ENCODE data around the gene CACNA1B. TPM values are rescaled to one million over a fixed set of nuclear protein-coding genes. Genes with fewer than 3 reads are reported as not detected.

CACNA1B gene
- total RNA-seq, 1 experiment from 2014 or later, result not detected

DNA sequence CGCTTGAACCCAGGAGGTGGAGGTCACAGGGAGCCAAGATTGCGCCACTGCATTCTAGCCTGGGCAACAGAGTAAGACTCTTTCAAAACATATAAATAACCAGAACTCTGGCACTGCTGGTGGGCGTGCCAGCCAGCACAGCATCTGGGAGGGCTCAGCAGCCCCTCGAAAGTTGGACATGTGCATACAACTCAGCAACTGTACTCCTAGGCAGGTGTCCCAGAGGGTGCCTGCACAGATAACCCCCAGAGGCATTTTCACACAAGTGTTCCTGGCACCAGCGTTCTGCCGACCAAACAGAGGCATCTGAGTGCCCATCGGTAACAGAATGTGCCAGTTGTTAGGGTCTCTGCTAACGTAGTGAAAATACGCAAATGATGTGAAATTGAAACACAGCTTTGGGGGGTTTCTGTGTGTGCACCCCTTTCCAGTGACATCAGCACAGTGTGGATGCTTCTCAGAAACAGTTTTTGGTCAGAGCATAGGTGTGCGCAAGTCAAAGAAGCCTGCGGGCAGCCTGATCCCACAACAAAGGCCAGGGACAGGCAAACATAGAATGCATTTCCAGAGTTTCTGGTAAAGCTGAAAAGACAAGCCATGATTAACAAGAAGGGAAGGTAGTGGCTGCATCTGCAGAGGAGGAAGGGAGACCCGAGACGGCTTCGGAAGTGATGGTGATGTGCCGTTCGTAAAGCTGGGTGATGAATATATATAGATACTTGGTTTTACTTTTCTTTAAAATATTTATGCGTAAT is 190.2 kb downstream of the CACNA1B start:
- Histone ChIP-seq H4K20me1 (ENCODE audit: insufficient read depth, low read depth, low read length) (no peaks in the 10 kb centered on the region), H3K36me3 (ENCODE audit: insufficient read depth, low read length) (no peaks in the 10 kb centered on the region), H3K9me3 (ENCODE audit: low read length) (no peaks in the 10 kb centered on the region), H3K27ac (ENCODE audit: low read length) (no peak overlapping the region), H3K9ac (ENCODE audit: low read length) (no peak overlapping the region), H3K9me2 (replicated peaks; ENCODE audit: insufficient read depth, low read length) (no peaks in the 10 kb centered on the region), H3K27me3 (ENCODE audit: low read length) (no peaks in the 10 kb centered on the region), H3K4me2 (ENCODE audit: low read depth, low read length, poor library complexity, severe bottlenecking) (no peak overlapping the region), H2AFZ (ENCODE audit: low read length) (no peak overlapping the region), H3K4me1 (ENCODE audit: low read length) (no peaks in the 10 kb centered on the region), H3K4me3 (ENCODE audit: low read length) (no peak overlapping the region), H3K79me2 (ENCODE audit: low read length) (no peaks in the 10 kb centered on the region)
- no peak for DNase-seq

DNA sequence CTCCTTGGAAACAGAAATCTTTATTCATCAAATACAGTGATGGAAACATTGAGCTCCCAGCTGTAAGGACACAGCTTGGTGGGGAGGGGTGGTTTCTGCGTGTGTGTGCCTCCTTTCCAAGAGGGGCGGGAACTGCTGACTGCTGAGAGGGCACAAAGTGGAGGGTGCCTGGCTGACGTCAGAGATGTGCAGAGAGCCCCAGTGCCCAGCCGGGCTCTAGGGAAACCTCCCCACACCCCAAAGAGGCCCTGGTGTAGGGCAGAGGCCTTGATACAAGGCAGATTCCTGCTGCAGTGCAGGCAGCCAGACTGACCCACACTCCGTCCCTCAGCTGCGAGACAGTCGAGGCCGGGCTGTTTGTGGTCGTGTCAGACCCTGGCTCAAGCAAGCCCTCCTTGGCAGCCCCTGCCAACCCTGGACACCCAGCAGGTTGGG is 191.0 kb downstream of the CACNA1B start:
- Histone ChIP-seq H3K9me2 (replicated peaks; ENCODE audit: insufficient read depth, low read length) (no peaks in the 10 kb centered on the region), H3K27ac (ENCODE audit: low read length) (no peak overlapping the region), H3K27me3 (ENCODE audit: low read length) (no peaks in the 10 kb centered on the region), H4K20me1 (ENCODE audit: insufficient read depth, low read depth, low read length) (no peaks in the 10 kb centered on the region), H3K9ac (ENCODE audit: low read length) (no peak overlapping the region), H2AFZ (ENCODE audit: low read length) (no peak overlapping the region), H3K9me3 (ENCODE audit: low read length) (no peaks in the 10 kb centered on the region), H3K4me2 (ENCODE audit: low read depth, low read length, poor library complexity, severe bottlenecking) (no peak overlapping the region), H3K36me3 (ENCODE audit: insufficient read depth, low read length) (no peaks in the 10 kb centered on the region), H3K4me1 (ENCODE audit: low read length) (no peaks in the 10 kb centered on the region), H3K79me2 (ENCODE audit: low read length) (no peaks in the 10 kb centered on the region), H3K4me3 (ENCODE audit: low read length) (no peak overlapping the region)
- DNase-seq, result no peak

DNA sequence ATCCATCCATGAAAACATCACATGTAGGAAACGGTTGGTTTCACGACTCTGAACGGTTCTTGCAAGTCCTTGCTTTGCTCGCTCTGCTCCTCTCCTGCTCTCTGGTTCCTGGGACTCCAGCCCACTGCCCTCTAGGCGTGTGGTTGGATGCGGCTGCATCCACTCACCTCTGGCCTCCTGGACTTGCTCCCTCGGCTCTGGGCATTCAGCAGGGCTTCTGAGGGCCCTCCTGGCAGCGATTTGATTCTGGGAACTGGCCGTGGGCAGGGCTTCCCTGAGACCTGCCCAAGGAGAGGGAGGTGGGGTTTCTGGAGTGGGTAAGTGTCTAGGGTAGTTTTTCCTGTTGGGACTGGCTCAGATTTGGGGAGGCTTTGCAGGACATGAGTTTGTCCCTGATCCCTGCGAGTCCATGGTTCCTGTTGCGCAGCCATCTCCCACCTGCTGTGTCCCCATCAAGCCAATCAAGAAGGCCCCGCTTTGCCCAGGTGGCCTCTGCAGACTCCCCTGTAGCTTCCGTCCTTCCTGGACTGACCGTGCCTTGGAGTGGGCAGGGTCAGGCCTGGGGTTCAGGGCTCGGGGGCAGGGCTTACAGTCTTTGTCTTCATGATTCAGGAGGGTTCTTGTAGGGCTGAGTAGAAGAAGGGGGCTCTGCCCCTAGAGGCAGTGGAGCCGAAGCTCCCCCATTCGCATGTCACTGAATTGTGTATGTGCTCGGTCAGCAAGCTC is 192.3 kb downstream of the CACNA1B start:
- Histone ChIP-seq H3K4me3 (ENCODE audit: low read length) (no peak overlapping the region), H2AFZ (ENCODE audit: low read length) (no peak overlapping the region), H3K9me3 (ENCODE audit: low read length) (no peaks in the 10 kb centered on the region), H3K79me2 (ENCODE audit: low read length) (no peaks in the 10 kb centered on the region), H3K27me3 (ENCODE audit: low read length) (no peaks in the 10 kb centered on the region), H4K20me1 (ENCODE audit: insufficient read depth, low read depth, low read length) (no peaks in the 10 kb centered on the region), H3K4me2 (ENCODE audit: low read depth, low read length, poor library complexity, severe bottlenecking) (no peak overlapping the region), H3K27ac (ENCODE audit: low read length) (no peak overlapping the region), H3K9me2 (replicated peaks; ENCODE audit: insufficient read depth, low read length) (no peaks in the 10 kb centered on the region), H3K9ac (ENCODE audit: low read length) (no peak overlapping the region), H3K4me1 (ENCODE audit: low read length) (no peaks in the 10 kb centered on the region), H3K36me3 (ENCODE audit: insufficient read depth, low read length) (no peaks in the 10 kb centered on the region)
- no peak for DNase-seq

- no peak for DNase-seq
- no peak overlapping the region for H3K27ac ChIP-seq (ENCODE audit: low read length)
- H3K4me1 ChIP-seq (ENCODE audit: low read length), result no peaks in the 10 kb centered on the region
- no peak overlapping the region for H3K4me2 ChIP-seq (ENCODE audit: low read depth, low read length, poor library complexity, severe bottlenecking)
- H3K9me2 ChIP-seq (replicated peaks; ENCODE audit: insufficient read depth, low read length), result no peaks in the 10 kb centered on the region
- no peaks in the 10 kb centered on the region for H3K27me3 ChIP-seq (ENCODE audit: low read length)
- H3K36me3 ChIP-seq (ENCODE audit: insufficient read depth, low read length), result no peaks in the 10 kb centered on the region
- no peaks in the 10 kb centered on the region for H4K20me1 ChIP-seq (ENCODE audit: insufficient read depth, low read depth, low read length)
- H3K9me3 ChIP-seq (ENCODE audit: low read length), result no peaks in the 10 kb centered on the region
- no peaks in the 10 kb centered on the region for H3K79me2 ChIP-seq (ENCODE audit: low read length)
- H2AFZ ChIP-seq (ENCODE audit: low read length), result no peak overlapping the region
- H3K4me3 ChIP-seq (ENCODE audit: low read length), result no peak overlapping the region
- H3K9ac ChIP-seq (ENCODE audit: low read length), result no peak overlapping the region
Observed at GRCh38 chr9:138070815-138071214, 193.2 kb downstream of the CACNA1B start.

DNA sequence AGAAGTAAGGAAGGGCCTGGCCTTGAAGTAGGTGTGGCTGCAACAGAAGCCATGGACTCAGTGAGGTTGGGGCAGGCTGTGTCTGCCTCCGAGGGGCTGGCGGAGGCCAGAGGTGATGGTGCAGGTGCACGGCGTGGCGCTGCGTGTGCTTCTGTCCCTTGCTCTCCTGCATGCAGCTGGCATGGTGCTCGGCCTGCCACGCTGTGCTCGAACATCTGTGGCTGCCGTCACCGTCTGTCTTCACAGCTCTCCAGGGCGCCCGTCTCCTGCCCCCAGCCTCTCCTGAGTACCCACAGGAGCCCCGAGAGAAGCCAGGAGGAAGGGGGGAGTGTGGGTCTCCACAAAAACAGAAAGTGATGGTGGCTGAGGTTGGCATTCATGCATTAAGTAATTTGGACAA is 193.7 kb downstream of the CACNA1B start:
- DNase-seq, result no peak
- Histone ChIP-seq H3K79me2 (ENCODE audit: low read length) (no peaks in the 10 kb centered on the region), H2AFZ (ENCODE audit: low read length) (no peak overlapping the region), H3K9ac (ENCODE audit: low read length) (no peak overlapping the region), H3K9me2 (replicated peaks; ENCODE audit: insufficient read depth, low read length) (no peaks in the 10 kb centered on the region), H3K27ac (ENCODE audit: low read length) (no peak overlapping the region), H4K20me1 (ENCODE audit: insufficient read depth, low read depth, low read length) (no peaks in the 10 kb centered on the region), H3K36me3 (ENCODE audit: insufficient read depth, low read length) (no peaks in the 10 kb centered on the region), H3K9me3 (ENCODE audit: low read length) (no peaks in the 10 kb centered on the region), H3K4me1 (ENCODE audit: low read length) (no peaks in the 10 kb centered on the region), H3K4me2 (ENCODE audit: low read depth, low read length, poor library complexity, severe bottlenecking) (no peak overlapping the region), H3K27me3 (ENCODE audit: low read length) (no peaks in the 10 kb centered on the region), H3K4me3 (ENCODE audit: low read length) (no peak overlapping the region)

GRCh38 chr9:138071731-138072130 is 194.1 kb downstream of the CACNA1B start:
- Histone ChIP-seq H3K27me3 (ENCODE audit: low read length) (no peaks in the 10 kb centered on the region), H4K20me1 (ENCODE audit: insufficient read depth, low read depth, low read length) (no peaks in the 10 kb centered on the region), H3K9ac (ENCODE audit: low read length) (no peak overlapping the region), H3K4me2 (ENCODE audit: low read depth, low read length, poor library complexity, severe bottlenecking) (no peak overlapping the region), H2AFZ (ENCODE audit: low read length) (no peak overlapping the region), H3K9me3 (ENCODE audit: low read length) (no peaks in the 10 kb centered on the region), H3K4me1 (ENCODE audit: low read length) (no peaks in the 10 kb centered on the region), H3K36me3 (ENCODE audit: insufficient read depth, low read length) (no peaks in the 10 kb centered on the region), H3K27ac (ENCODE audit: low read length) (no peak overlapping the region), H3K9me2 (replicated peaks; ENCODE audit: insufficient read depth, low read length) (no peaks in the 10 kb centered on the region), H3K79me2 (ENCODE audit: low read length) (no peaks in the 10 kb centered on the region), H3K4me3 (ENCODE audit: low read length) (no peak overlapping the region)
- no peak for DNase-seq

DNA sequence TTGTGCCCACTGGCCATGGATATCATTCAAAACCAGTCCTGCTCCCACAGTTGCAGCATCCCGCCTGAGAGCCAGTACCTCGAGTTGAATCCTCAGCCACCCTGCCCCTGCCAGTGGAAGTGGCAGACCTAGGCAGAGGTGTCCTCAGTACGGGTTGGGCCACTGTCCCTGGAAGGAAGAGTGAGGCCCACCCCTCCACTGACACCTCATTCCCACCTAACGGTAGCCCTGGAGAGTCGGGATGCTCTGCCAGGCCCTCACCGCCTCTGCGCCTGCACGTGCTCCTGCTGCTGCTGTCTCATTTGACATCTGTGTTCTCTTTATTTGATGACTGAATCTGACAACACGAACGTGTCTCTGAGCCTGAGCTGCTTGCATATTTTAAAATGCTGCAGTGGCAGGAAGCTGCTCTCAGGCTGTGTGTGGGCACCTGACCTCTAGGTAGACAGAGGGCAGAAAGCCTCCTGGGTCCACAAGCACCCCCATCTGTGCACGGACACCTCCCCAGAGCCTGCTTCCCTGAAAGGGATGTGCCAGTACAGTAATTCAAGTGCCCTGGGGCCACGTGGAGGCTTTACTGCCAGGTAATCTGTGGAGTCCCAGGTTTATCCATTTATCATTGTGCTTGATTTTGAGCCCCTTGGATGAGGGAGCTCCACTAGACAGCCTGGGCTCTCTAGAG is 194.7 kb downstream of the CACNA1B start:
- Histone ChIP-seq H3K9ac (ENCODE audit: low read length) (no peak overlapping the region), H3K4me1 (ENCODE audit: low read length) (no peaks in the 10 kb centered on the region), H3K79me2 (ENCODE audit: low read length) (no peaks in the 10 kb centered on the region), H3K27ac (ENCODE audit: low read length) (no peak overlapping the region), H3K36me3 (ENCODE audit: insufficient read depth, low read length) (no peaks in the 10 kb centered on the region), H3K9me3 (ENCODE audit: low read length) (no peaks in the 10 kb centered on the region), H3K9me2 (replicated peaks; ENCODE audit: insufficient read depth, low read length) (no peaks in the 10 kb centered on the region), H3K4me2 (ENCODE audit: low read depth, low read length, poor library complexity, severe bottlenecking) (no peak overlapping the region), H3K4me3 (ENCODE audit: low read length) (no peak overlapping the region), H4K20me1 (ENCODE audit: insufficient read depth, low read depth, low read length) (no peaks in the 10 kb centered on the region), H2AFZ (ENCODE audit: low read length) (no peak overlapping the region), H3K27me3 (ENCODE audit: low read length) (no peaks in the 10 kb centered on the region)
- DNase-seq, result no peak

- H3K4me1 ChIP-seq (ENCODE audit: low read length), result no peaks in the 10 kb centered on the region
- H3K27me3 ChIP-seq (ENCODE audit: low read length), result no peaks in the 10 kb centered on the region
- H3K9me2 ChIP-seq (replicated peaks; ENCODE audit: insufficient read depth, low read length), result no peaks in the 10 kb centered on the region
- no peak overlapping the region for H3K9ac ChIP-seq (ENCODE audit: low read length)
- no peak overlapping the region for H3K4me3 ChIP-seq (ENCODE audit: low read length)
- no peaks in the 10 kb centered on the region for H3K9me3 ChIP-seq (ENCODE audit: low read length)
- H3K27ac ChIP-seq (ENCODE audit: low read length), result no peak overlapping the region
- H4K20me1 ChIP-seq (ENCODE audit: insufficient read depth, low read depth, low read length), result no peaks in the 10 kb centered on the region
- no peak overlapping the region for H2AFZ ChIP-seq (ENCODE audit: low read length)
- H3K4me2 ChIP-seq (ENCODE audit: low read depth, low read length, poor library complexity, severe bottlenecking), result no peak overlapping the region
- no peak for DNase-seq
- H3K79me2 ChIP-seq (ENCODE audit: low read length), result no peaks in the 10 kb centered on the region
- no peaks in the 10 kb centered on the region for H3K36me3 ChIP-seq (ENCODE audit: insufficient read depth, low read length)
Observed at GRCh38 chr9:138072897-138073296, 195.3 kb downstream of the CACNA1B start.

Measured in Karpas-422 (cell line).